ENCODE measurements around the gene RPS6KA4.

The RPS6KA4 gene

GRCh38 chr11:64356498-64357411, 2.2 kb upstream of the RPS6KA4 start:
- Histone ChIP-seq H3K9me3 (ENCODE audit: low read depth, low read length) (no peaks in the 10 kb centered on the region), H3K4me3 (no peak overlapping the region), H3K9ac (ENCODE audit: insufficient read length) (no peak overlapping the region), H3K36me3 (ENCODE audit: insufficient read depth, low read length) (no peaks in the 10 kb centered on the region; the same call in 1 of the 2 replicates), H3K27ac (no peak overlapping the region)
- DNase-seq (ENCODE audit: low read depth, low spot score), result no peak
- TF ChIP-seq FOXP2 (optimal IDR thresholded peaks at IDR 0.05; ENCODE audit: control extremely low read depth, extremely low read length, insufficient read depth), result no peak
- TF ChIP-seq POLR2AphosphoS5 (IDR thresholded peaks at IDR 0.05; ENCODE audit: borderline replicate concordance, low read depth, low read length), result no peak
- TF ChIP-seq EZH2 (IDR thresholded peaks at IDR 0.05), result no peak

GRCh38 chr11:64357446-64357845, 1.5 kb upstream of the RPS6KA4 start:
- no peaks in the 10 kb centered on the region; the same call in 1 of the 2 replicates for H3K36me3 ChIP-seq (ENCODE audit: insufficient read depth, low read length)
- no peak overlapping the region for H3K27ac ChIP-seq
- no peak overlapping the region for H3K4me3 ChIP-seq
- H3K9me3 ChIP-seq (ENCODE audit: low read depth, low read length), result no peaks in the 10 kb centered on the region
- TF ChIP-seq EZH2 (IDR thresholded peaks at IDR 0.05), result no peak
- TF ChIP-seq FOXP2 (optimal IDR thresholded peaks at IDR 0.05; ENCODE audit: control extremely low read depth, extremely low read length, insufficient read depth), result no peak
- TF ChIP-seq POLR2AphosphoS5 (IDR thresholded peaks at IDR 0.05; ENCODE audit: borderline replicate concordance, low read depth, low read length), result no peak
- DNase-seq (ENCODE audit: low read depth, low spot score), result no peak
- no peak overlapping the region for H3K9ac ChIP-seq (ENCODE audit: insufficient read length)

GRCh38 chr11:64357904-64358535, 942 bp upstream of the RPS6KA4 start:
- Histone ChIP-seq H3K27ac (no peak overlapping the region), H3K36me3 (ENCODE audit: insufficient read depth, low read length) (no peaks in the 10 kb centered on the region; the same call in 1 of the 2 replicates), H3K4me3 (peak overlapping the region; percentile 84), H3K9me3 (ENCODE audit: low read depth, low read length) (no peaks in the 10 kb centered on the region), H3K9ac (ENCODE audit: insufficient read length) (no peak overlapping the region)
- DNase-seq (ENCODE audit: low read depth, low spot score), result no peak
- TF ChIP-seq FOXP2 (optimal IDR thresholded peaks at IDR 0.05; ENCODE audit: control extremely low read depth, extremely low read length, insufficient read depth) (no peak), POLR2AphosphoS5 (IDR thresholded peaks at IDR 0.05; ENCODE audit: borderline replicate concordance, low read depth, low read length) (no peak)

- H3K27ac ChIP-seq, result no peak overlapping the region
- no peaks in the 10 kb centered on the region for H3K9me3 ChIP-seq (ENCODE audit: low read depth, low read length)
- TF ChIP-seq POLR2AphosphoS5 (IDR thresholded peaks at IDR 0.05; ENCODE audit: borderline replicate concordance, low read depth, low read length), result no peak
- TF ChIP-seq EZH2 (IDR thresholded peaks at IDR 0.05), result no peak
- TF ChIP-seq FOXP2 (optimal IDR thresholded peaks at IDR 0.05; ENCODE audit: control extremely low read depth, extremely low read length, insufficient read depth), result no peak
- DNase-seq (ENCODE audit: low read depth, low spot score), result no peak
- H3K4me3 ChIP-seq, result peak overlapping the region; percentile 84
- no peaks in the 10 kb centered on the region; the same call in 1 of the 2 replicates for H3K36me3 ChIP-seq (ENCODE audit: insufficient read depth, low read length)
- no peak overlapping the region for H3K9ac ChIP-seq (ENCODE audit: insufficient read length)
These were observed 441 bp upstream of the RPS6KA4 start for GRCh38 chr11:64358536-64358906.

- no peak for DNase-seq (ENCODE audit: low read depth, low spot score)
- Histone ChIP-seq H3K27ac (no peak overlapping the region), H3K4me3 (peak overlapping the region; percentile 84), H3K9me3 (ENCODE audit: low read depth, low read length) (no peaks in the 10 kb centered on the region), H3K36me3 (ENCODE audit: insufficient read depth, low read length) (no peaks in the 10 kb centered on the region; the same call in 1 of the 2 replicates), H3K9ac (ENCODE audit: insufficient read length) (no peak overlapping the region)
- TF ChIP-seq POLR2AphosphoS5 (IDR thresholded peaks at IDR 0.05; ENCODE audit: borderline replicate concordance, low read depth, low read length), result no peak
- TF ChIP-seq EZH2 (IDR thresholded peaks at IDR 0.05), result no peak
- no peak for TF ChIP-seq FOXP2 (optimal IDR thresholded peaks at IDR 0.05; ENCODE audit: control extremely low read depth, extremely low read length, insufficient read depth)
These were observed 917 bp downstream of the RPS6KA4 start for GRCh38 chr11:64359712-64360445.

- Histone ChIP-seq H3K27ac (no peak overlapping the region), H3K9me3 (ENCODE audit: low read depth, low read length) (no peaks in the 10 kb centered on the region), H3K4me3 (no peak overlapping the region), H3K9ac (ENCODE audit: insufficient read length) (no peak overlapping the region), H3K36me3 (ENCODE audit: insufficient read depth, low read length) (no peaks in the 10 kb centered on the region; the same call in 1 of the 2 replicates)
- DNase-seq (ENCODE audit: low read depth, low spot score), result no peak
- TF ChIP-seq FOXP2 (optimal IDR thresholded peaks at IDR 0.05; ENCODE audit: control extremely low read depth, extremely low read length, insufficient read depth) (no peak), EZH2 (IDR thresholded peaks at IDR 0.05) (no peak), POLR2AphosphoS5 (IDR thresholded peaks at IDR 0.05; ENCODE audit: borderline replicate concordance, low read depth, low read length) (no peak)
These were observed 1.5 kb downstream of the RPS6KA4 start for GRCh38 chr11:64360448-64360921.

GRCh38 chr11:64361659-64362058, 2.7 kb downstream of the RPS6KA4 start:
- H3K27ac ChIP-seq, result no peak overlapping the region
- H3K4me3 ChIP-seq, result no peak overlapping the region
- no peaks in the 10 kb centered on the region for H3K9me3 ChIP-seq (ENCODE audit: low read depth, low read length)
- peaks cover 4% of the 10 kb centered on the region; the same call in 1 of the 2 replicates for H3K36me3 ChIP-seq (ENCODE audit: insufficient read depth, low read length)
- no peak for TF ChIP-seq EZH2 (IDR thresholded peaks at IDR 0.05)
- no peak for TF ChIP-seq POLR2AphosphoS5 (IDR thresholded peaks at IDR 0.05; ENCODE audit: borderline replicate concordance, low read depth, low read length)
- no peak for TF ChIP-seq FOXP2 (optimal IDR thresholded peaks at IDR 0.05; ENCODE audit: control extremely low read depth, extremely low read length, insufficient read depth)
- H3K9ac ChIP-seq (ENCODE audit: insufficient read length), result no peak overlapping the region
- DNase-seq (ENCODE audit: low read depth, low spot score), result no peak

GRCh38 chr11:64362339-64362738, 3.4 kb downstream of the RPS6KA4 start:
- DNase-seq (ENCODE audit: low read depth, low spot score), result no peak
- Histone ChIP-seq H3K36me3 (ENCODE audit: insufficient read depth, low read length) (peaks cover 5% of the 10 kb centered on the region; the same call in 1 of the 2 replicates), H3K4me3 (no peak overlapping the region), H3K9me3 (ENCODE audit: low read depth, low read length) (no peaks in the 10 kb centered on the region), H3K9ac (ENCODE audit: insufficient read length) (no peak overlapping the region), H3K27ac (no peak overlapping the region)
- TF ChIP-seq FOXP2 (optimal IDR thresholded peaks at IDR 0.05; ENCODE audit: control extremely low read depth, extremely low read length, insufficient read depth) (no peak), POLR2AphosphoS5 (IDR thresholded peaks at IDR 0.05; ENCODE audit: borderline replicate concordance, low read depth, low read length) (no peak), EZH2 (IDR thresholded peaks at IDR 0.05) (no peak)
